Heart right ventricle (tissue), 16 donors: ENCODE data around the gene NECTIN2. TPM values are rescaled to one million over a fixed set of nuclear protein-coding genes. Genes with fewer than 3 reads are reported as not detected.

Experiments
- ATAC-seq, 8 donors: fragments of 200-7000 bp; cut with Tn5 transposase; one replicate each; pipeline ENCODE4 v1.9.1; 2020; ENCODE audit warnings: mild to moderate bottlenecking in 8 of 8, moderate library complexity in 8 of 8, moderate number of reproducible peaks in 1 of 8
- DNase-seq, 2 donors: peaks; one replicate each; pipeline ENCODE4 v3.0.0-alpha.2; 2020
- H3K27ac ChIP-seq, 10 donors: fragments of 200-600 bp; sonication (generic) in 2 of 10; one replicate each; pipeline versions ENCODE4 v1.5.0 to v1.8.0; 2020 to 2022; ENCODE audit warnings: mild to moderate bottlenecking in 3 of 10
- H3K27me3 ChIP-seq, 7 donors: fragments of 200-600 bp; one replicate each; pipeline ENCODE4 v1.8.0; 2021 to 2022; ENCODE audit warnings: mild to moderate bottlenecking in 2 of 7
- H3K36me3 ChIP-seq, 9 donors: fragments of 200-600 bp; sonication (generic) in 1 of 9; one replicate each; pipeline versions ENCODE4 v1.5.0 to v1.8.0; 2020 to 2022; ENCODE audit warnings: mild to moderate bottlenecking in 2 of 9
- H3K4me1 ChIP-seq, 9 donors: fragments of 200-600 bp; sonication (generic) in 1 of 9; one replicate each; pipeline versions ENCODE4 v1.5.0 to v1.8.0; 2020 to 2022; ENCODE audit warnings: mild to moderate bottlenecking in 4 of 9
- H3K4me3 ChIP-seq, 10 donors: fragments of 200-600 bp; sonication (generic) in 2 of 10; one replicate each; pipeline versions ENCODE4 v1.5.0 to v1.8.0; 2020 to 2022; ENCODE audit warnings: mild to moderate bottlenecking in 7 of 10, moderate library complexity in 2 of 10
- H3K9me3 ChIP-seq, 11 donors: fragments of 200-600 bp in 10 of 11; sonication (generic) in 2 of 11; one replicate each; pipeline versions ENCODE4 v1.5.0 to v1.8.0; 2013 to 2022; ENCODE audit warnings: mild to moderate bottlenecking in 2 of 11, control low read depth in 1 of 11, moderate library complexity in 1 of 11
- CTCF ChIP-seq, 9 donors: fragments of 200-600 bp; sonication (generic) in 2 of 9; IDR thresholded peaks; one replicate each; pipeline versions ENCODE4 v1.5.0 to v1.8.0; 2021 to 2022; ENCODE audit warnings: antibody characterized with exemption in 9 of 9, mild to moderate bottlenecking in 5 of 9, moderate library complexity in 1 of 9
- WGBS, 2 donors: extraction: QIAGEN DNeasy Blood & Tissue Kit; methylation state at CpG; one replicate each; pipeline ENCODE4 v1.1.7; 2013; ENCODE audit warnings: inconsistent platforms in 1 of 2; 5-methylcytosine and 5-hydroxymethylcytosine counted together
- intact Hi-C, 10 donors: fragments of 100-400 bp; cut with DNase I; formaldehyde crosslinking; loops; one replicate each; pipeline versions ENCODE4 v1.11.1 to v1.14.2; 2022
- polyA plus RNA-seq, 2 donors: library from polyadenylated mRNA; stranded (reverse); fragments of 200-250 nt; gene quantifications; one replicate each; pipeline ENCODE4 v1.2.3, GENCODE V29; 2013
- total RNA-seq, 10 donors: library from RNA; stranded (reverse); fragmentation: NEBNext Ultra II Directional in 3 of 10; extraction: Animal tissue kit (Norgen Biotek cat#: 25700) in 3 of 10; gene quantifications; one replicate each; pipeline versions ENCODE4 v1.2.1 to v1.2.4, GENCODE V29; 2021 to 2023
- donor health status: Arrhythmogenic right ventricular cardiomyopathy.
- donor health status: ischemic (EF 13 %, LVEDD 7.1; RV severe dilation, severe dysfunction).
- donor health status: healthy with polysubstance abuse.
- donor health status: DM: no; HTN: yes; CAD: no.
- donor health status: DM: no; HTN: no; CAD: no.
- donor health status: ischemic (EF 25% LVEDD 6.9; RV normal size, moderate dysfunction).
- donor health status: ischemic (EF 25% LVEDD 5.7; RV mildly dilated, moderate dysfunction).
- donor health status: healthy.
- donor health status: DM: yes; HTN: yes; CAD: no.
- donor health status: Ischemic cardiomyopathy.
- donor health status: ischemic (EF 35%, LVEDD 5.7; RV mildly dilated, moderate dysfunction).
- donor health status: nonischemic (EF 11% LVEDD 7.7; RV severe dilation, severe dysfunction).
- donor health status: DM: yes; HTN: yes; CAD: no.
- donor health status: PGD.
- donor health status: ischemic (EF 29% LVEDD 5.4; RV normal size, mild dysfunction).
- donor health status: nonischemic (EF 23%, LVEDD 6.1; RV moderate dilation, normal function).

NECTIN2 gene
- total and polyA plus RNA-seq, 12 donors = 34.1 to 96.8 (median 49.0) TPM

- H3K27me3 ChIP-seq = peaks cover 0 to 6% (median 0%) of the 10 kb centered on the region in 7 donors
- DNase-seq (no peak), ATAC-seq (no peak)
- intact Hi-C loops = no loop called here
- no peaks in the 10 kb centered on the region for H3K9me3 ChIP-seq
- WGBS, 2 donors = 88 to 91% methylated on average over 16 of the region's 16 CpGs
- H3K36me3 ChIP-seq = peaks cover 0 to 72% (median 11%) of the 10 kb centered on the region in 9 donors
- no peak overlapping the region for H3K4me3 ChIP-seq
- H3K27ac ChIP-seq = no peak overlapping the region
- TF ChIP-seq CTCF (IDR thresholded peaks at IDR 0.05) = no peak
- H3K4me1 ChIP-seq = peaks cover 3 to 43% (median 13%) of the 10 kb centered on the region in 9 donors
These were observed 32.1 kb upstream of the NECTIN2 start for GRCh38 chr19:44813841-44814470.

GRCh38 chr19:44814517-44814916, 31.6 kb upstream of the NECTIN2 start:
- Histone ChIP-seq H3K27me3 (peaks cover 0 to under 1% (median 0%) of the 10 kb centered on the region in 7 donors), H3K36me3 (peaks cover 0 to 78% (median 11%) of the 10 kb centered on the region in 9 donors), H3K4me1 (peaks cover 3 to 42% (median 10%) of the 10 kb centered on the region in 9 donors), H3K27ac (no peak overlapping the region), H3K9me3 (no peaks in the 10 kb centered on the region), H3K4me3 (no peak overlapping the region)
- intact Hi-C loops = no loop called here
- DNase-seq = no peak
- no peak for TF ChIP-seq CTCF (IDR thresholded peaks at IDR 0.05)
- no peak for ATAC-seq
- WGBS, 2 donors = 90 to 92% methylated on average over 17 of the region's 17 CpGs

- Histone ChIP-seq H3K27me3 (no peaks in the 10 kb centered on the region), H3K4me3 (no peak overlapping the region), H3K9me3 (no peaks in the 10 kb centered on the region), H3K4me1 (peaks cover 0 to 37% (median 7%) of the 10 kb centered on the region in 9 donors), H3K36me3 (peaks cover 0 to 76% (median 11%) of the 10 kb centered on the region in 9 donors), H3K27ac (no peak overlapping the region)
- no peak for ATAC-seq
- TF ChIP-seq CTCF (IDR thresholded peaks at IDR 0.05) = no peak
- intact Hi-C loops = no loop called here
- DNase-seq = no peak
- 67 to 76% methylated on average over 2 of the region's 2 CpGs for WGBS, 2 donors
These were observed 29.8 kb upstream of the NECTIN2 start for GRCh38 chr19:44816301-44816700.

DNA sequence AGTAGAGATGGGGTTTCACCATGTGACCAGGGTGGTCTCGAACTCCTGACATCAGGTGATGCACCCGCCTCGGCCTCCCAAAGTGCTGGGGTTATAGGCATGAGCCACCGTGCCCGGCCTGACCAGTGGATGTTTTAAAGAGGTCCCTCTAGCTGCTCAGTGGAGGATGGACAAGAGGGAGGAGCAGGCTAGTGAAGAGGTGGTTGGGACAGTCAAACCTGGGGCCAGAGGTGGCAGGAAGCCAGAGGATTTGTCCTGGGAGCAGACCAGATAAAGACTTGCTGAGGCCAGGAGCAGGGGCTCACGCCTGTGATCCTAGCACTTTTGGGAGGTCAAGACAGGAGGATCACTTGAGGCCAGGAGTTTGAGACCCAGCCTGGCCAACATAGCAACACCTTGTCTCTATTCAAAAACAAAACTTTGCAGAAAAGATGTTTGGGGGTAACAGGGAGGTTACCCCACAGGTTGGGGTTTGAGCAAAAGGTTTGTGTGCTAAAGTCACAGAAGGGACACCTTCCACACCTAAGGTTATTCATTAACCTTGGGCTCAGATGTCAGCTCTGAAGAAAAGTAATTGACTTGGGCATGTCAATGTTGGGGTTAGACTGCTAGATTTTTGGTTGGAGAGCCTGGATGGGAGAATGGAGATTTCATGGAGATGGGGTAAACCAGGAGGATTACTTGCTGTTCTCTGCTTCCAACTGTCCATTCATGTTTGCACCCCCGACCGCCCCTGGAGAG, 28.2 kb upstream of the NECTIN2 start:
- Histone ChIP-seq H3K9me3 (no peaks in the 10 kb centered on the region), H3K27me3 (no peaks in the 10 kb centered on the region), H3K4me1 (peaks cover 0 to 39% (median 18%) of the 10 kb centered on the region in 9 donors), H3K4me3 (no peak overlapping the region), H3K36me3 (peaks cover 0 to 60% (median 8%) of the 10 kb centered on the region in 9 donors), H3K27ac (no peak overlapping the region)
- TF ChIP-seq CTCF (IDR thresholded peaks at IDR 0.05) = no peak
- intact Hi-C loops = no loop called here
- 86 to 92% methylated on average over 8 of the region's 8 CpGs for WGBS, 2 donors
- DNase-seq (no peak), ATAC-seq (no peak)
